Muscle layer of duodenum (tissue), 2 donors: ENCODE measurements around the gene FSCN2.

ENCODE experiments used
- H3K27ac ChIP-seq: one replicate; pipeline ENCODE4 v1.7.0; 2013; ENCODE audit warnings: mild to moderate bottlenecking, low read length
- H3K27me3 ChIP-seq: one replicate; pipeline ENCODE4 v1.7.0; 2013; ENCODE audit warnings: low read depth, mild to moderate bottlenecking, control low read depth, low read length
- H3K36me3 ChIP-seq, 2 donors: one replicate each; pipeline ENCODE4 v1.7.0; 2013; ENCODE audit warnings: low read length in 2 of 2, control low read depth in 1 of 2, mild to moderate bottlenecking in 1 of 2; ENCODE audit not compliant: insufficient read depth in 2 of 2, control insufficient read depth in 1 of 2
- H3K4me1 ChIP-seq, 2 donors: one replicate each; pipeline ENCODE4 v1.7.0; 2013; ENCODE audit warnings: low read length in 2 of 2, mild to moderate bottlenecking in 2 of 2, control low read depth in 1 of 2, moderate library complexity in 1 of 2; ENCODE audit not compliant: insufficient read depth in 2 of 2, control insufficient read depth in 1 of 2
- H3K4me3 ChIP-seq, 2 donors: one replicate each; pipeline ENCODE4 v1.7.0; 2013; ENCODE audit warnings: low read length in 2 of 2, low read depth in 1 of 2, mild to moderate bottlenecking in 1 of 2
- H3K9me3 ChIP-seq, 2 donors: one replicate each; pipeline ENCODE4 v1.7.0; 2013; ENCODE audit warnings: low read length in 2 of 2, control low read depth in 1 of 2, mild to moderate bottlenecking in 1 of 2; ENCODE audit not compliant: control insufficient read depth in 1 of 2
- donor health status: healthy.

FSCN2 gene

DNA sequence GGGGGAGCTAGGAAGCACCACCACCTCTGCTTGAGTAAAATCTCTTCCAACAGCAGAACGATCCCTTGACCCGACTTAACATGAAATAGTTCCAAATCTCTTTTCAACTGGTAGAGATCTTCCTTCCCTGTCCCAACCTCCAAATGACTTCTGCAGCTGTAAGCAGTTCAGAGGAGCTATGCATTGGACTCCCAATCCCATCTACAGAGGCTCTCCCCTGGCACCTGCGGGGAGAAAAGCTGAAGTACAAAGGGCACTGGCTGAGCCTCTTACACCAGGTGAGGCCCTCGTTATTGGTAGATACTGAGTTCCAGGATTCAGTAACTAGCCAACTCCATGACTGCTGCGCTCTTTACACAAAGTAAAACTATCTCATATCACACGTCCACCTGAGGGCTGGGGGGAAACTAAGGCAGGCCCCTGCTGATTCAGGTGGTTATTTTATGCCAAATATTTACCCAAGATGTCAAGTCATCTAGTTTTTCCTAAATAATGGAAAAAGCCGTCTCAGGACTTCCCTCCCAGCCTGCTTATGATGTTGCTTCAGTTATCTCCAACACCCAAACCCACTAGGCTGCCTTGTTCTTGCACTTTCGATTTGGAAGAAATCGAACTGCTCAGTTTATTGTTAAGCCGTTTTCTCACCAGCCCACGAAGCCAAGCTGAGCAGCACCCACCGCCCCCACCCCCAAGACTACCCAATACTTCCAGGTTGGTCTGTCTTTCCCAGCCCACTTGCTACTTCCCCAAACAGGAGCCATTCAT is 18.8 kb upstream of the FSCN2 start:
- H3K36me3 ChIP-seq: peaks cover 31 to 37% of the 10 kb centered on the region in 2 donors
- peak overlapping the region; percentile 70 for H3K27ac ChIP-seq
- H3K4me1 ChIP-seq: peaks cover 0 to 12% of the 10 kb centered on the region in 2 donors
- no peaks in the 10 kb centered on the region for H3K27me3 ChIP-seq
- H3K4me3 ChIP-seq: peak overlapping the region; percentile 94 to 100
- H3K9me3 ChIP-seq: no peaks in the 10 kb centered on the region

DNA sequence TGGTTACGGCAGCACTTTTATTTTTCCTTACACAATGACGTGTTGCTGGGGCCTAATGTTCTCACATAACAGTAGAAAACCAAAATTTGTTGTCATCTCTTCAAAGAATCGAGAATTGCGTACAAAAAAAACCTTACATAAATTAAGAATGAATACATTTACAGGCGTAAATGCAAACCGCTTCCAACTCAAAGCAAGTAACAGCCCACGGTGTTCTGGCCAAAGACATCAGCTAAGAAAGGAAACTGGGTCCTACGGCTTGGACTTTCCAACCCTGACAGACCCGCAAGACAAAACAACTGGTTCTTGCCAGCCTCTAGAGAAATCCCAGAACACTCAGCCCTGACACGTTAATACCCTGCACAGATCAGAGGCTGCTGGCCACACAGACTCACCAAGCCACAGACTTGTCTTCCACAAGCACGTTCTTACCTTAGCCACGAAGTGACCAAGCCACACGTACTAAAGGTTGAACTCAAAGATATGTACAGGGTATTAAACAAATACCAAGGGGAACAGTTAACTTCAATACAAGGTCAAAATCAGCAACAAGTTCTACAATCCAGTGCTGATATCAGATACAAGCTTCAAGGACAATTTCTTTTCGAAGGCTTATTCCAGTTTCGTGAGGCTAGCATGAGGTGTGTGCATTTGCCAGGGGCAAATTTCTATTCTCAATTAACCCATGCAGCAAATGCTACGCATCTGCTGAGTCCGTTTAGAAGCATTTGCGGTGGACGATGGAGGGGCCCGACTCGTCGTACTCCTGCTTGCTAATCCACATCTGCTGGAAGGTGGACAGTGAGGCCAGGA is 18.0 kb upstream of the FSCN2 start:
- H3K4me1 ChIP-seq: peaks cover 0 to 12% of the 10 kb centered on the region in 2 donors
- H3K4me3 ChIP-seq: peak overlapping the region; percentile 94 to 100
- H3K27me3 ChIP-seq: no peaks in the 10 kb centered on the region
- peaks cover 31 to 37% of the 10 kb centered on the region in 2 donors for H3K36me3 ChIP-seq
- H3K27ac ChIP-seq: peak overlapping the region; percentile 70
- no peaks in the 10 kb centered on the region for H3K9me3 ChIP-seq

DNA sequence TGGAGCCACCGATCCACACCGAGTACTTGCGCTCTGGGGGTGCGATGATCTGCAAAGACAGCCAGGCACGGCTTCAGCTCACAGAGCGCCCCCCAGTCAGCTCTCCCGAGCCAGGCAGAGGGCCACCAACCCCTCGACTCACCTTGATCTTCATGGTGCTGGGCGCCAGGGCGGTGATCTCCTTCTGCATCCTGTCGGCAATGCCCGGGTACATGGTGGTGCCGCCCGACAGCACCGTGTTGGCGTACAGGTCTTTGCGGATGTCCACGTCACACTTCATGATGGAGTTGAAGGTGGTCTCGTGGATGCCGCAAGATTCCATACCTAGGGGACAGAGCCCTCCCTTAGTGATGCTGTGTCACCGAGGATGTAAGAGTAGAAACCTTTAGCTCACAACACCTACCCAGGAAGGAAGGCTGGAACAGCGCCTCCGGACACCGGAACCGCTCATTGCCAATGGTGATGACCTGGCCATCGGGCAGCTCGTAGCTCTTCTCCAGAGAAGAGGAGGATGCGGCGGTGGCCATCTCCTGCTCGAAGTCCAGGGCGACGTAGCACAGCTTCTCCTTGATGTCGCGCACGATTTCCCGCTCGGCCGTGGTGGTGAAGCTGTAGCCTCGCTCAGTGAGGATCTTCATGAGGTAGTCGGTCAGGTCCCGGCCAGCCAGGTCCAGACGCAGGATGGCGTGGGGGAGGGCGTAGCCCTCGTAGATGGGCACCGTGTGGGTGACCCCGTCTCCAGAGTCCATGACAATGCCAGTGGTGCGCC is 17.2 kb upstream of the FSCN2 start:
- Histone ChIP-seq H3K4me1 (peaks cover 1 to 20% of the 10 kb centered on the region in 2 donors), H3K9me3 (no peaks in the 10 kb centered on the region), H3K4me3 (peak overlapping the region; percentile 94 to 100), H3K27me3 (no peaks in the 10 kb centered on the region), H3K36me3 (peaks cover 31 to 37% of the 10 kb centered on the region in 2 donors), H3K27ac (peak overlapping the region; percentile 70)

DNA sequence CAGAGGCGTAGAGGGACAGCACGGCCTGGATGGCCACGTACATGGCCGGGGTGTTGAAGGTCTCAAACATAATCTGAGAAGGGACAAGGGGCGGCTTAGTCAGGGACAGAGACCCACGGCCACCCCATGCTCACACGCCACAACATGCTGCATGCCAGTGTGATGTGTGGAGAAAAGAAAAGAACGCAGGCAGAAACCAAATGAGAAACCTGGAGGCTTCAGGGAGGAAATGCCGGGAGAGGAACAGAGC is 16.7 kb upstream of the FSCN2 start:
- H3K9me3 ChIP-seq: no peaks in the 10 kb centered on the region
- H3K4me3 ChIP-seq: peak overlapping the region; percentile 94 to 100
- peak overlapping the region; percentile 70 for H3K27ac ChIP-seq
- H3K27me3 ChIP-seq: no peaks in the 10 kb centered on the region
- H3K4me1 ChIP-seq: peaks cover 4 to 25% of the 10 kb centered on the region in 2 donors
- H3K36me3 ChIP-seq: peaks cover 31 to 37% of the 10 kb centered on the region in 2 donors

DNA sequence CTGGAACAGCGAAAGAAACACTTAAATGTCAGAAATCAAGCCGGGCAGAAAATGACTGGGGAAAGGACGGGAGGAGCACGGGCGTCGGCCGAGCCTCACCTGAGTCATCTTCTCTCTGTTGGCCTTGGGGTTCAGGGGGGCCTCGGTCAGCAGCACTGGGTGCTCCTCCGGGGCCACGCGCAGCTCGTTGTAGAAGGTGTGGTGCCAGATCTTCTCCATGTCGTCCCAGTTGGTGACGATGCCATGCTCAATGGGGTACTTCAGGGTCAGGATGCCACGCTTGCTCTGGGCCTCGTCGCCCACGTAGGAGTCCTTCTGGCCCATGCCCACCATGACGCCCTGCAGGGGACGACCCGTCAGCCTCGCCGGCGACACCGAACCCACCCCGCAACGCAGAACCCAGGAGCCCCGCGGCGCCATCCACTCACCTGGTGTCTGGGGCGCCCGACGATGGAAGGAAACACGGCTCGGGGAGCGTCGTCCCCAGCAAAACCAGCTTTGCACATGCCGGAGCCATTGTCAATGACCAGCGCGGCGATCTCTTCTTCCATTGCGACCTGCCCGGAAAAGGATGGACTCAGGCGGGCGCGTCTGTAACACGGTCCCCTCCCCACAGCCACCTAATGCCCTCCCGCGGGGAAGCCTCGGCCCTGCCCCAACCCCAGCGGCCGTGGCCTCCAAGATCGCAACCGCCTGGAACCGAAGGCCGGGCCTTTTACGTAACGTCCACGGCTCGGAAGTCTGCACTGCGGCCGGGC is 16.2 kb upstream of the FSCN2 start:
- no peaks in the 10 kb centered on the region for H3K9me3 ChIP-seq
- peaks cover 4 to 30% of the 10 kb centered on the region in 2 donors for H3K4me1 ChIP-seq
- H3K36me3 ChIP-seq: peaks cover 31 to 37% of the 10 kb centered on the region in 2 donors

DNA sequence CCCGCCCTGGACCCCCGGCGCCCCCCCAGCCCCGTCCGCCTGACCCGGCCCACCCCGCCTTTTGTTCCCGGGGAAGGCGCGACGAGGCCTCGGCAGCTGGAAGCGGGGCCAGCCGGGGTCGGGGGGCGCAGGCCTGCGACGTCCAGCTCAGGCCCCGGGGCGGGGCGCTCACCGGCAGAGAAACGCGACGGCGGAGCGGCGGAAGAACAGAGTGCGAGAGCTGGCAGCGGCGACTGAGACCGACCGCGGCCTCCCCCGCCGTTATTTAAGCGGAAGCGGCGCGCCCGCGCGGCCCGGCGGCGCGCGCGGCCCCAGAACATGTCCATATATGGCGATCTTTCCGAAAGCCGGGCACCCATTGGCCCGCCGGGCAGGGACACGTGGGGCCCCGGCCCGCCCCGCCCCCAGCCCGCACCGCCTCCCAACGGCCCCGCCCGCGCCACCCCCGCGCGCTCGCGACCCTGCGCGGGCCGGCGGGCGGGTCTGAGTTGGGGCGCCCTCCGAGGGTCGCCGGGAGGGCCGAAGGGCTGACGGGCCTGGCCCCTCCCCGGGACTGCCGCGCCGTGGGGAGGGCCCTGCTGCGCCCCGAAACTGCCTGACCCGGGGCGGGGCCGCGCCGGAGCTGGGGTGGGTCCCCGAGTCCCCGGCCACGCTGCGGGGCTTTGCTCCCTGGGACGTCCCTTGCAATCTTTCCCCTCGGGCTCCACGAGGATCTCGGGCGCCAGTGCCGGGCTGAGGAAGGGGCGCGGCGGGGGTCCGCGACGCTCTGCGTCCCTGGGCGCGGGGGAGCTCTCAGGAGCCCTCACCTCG is 15.4 kb upstream of the FSCN2 start, which contains the start of gene ACTG1:
ACTG1 (minus strand) TSS at position 238 of the 810 bp plus-strand sequence. CDS start 445 bp downstream, outside the sequence.
- Histone ChIP-seq H3K36me3 (peaks cover 31 to 37% of the 10 kb centered on the region in 2 donors), H3K9me3 (no peaks in the 10 kb centered on the region), H3K4me1 (peaks cover 5 to 38% of the 10 kb centered on the region in 2 donors), H3K27ac (peak within 1 kb of the TSS; percentile 97), H3K4me3 (peak within 1 kb of the TSS; percentile 94 to 100), H3K27me3 (no peaks in the 10 kb centered on the region)

More for the DNA sequence above, 16.2 kb upstream of the FSCN2 start:
- peak overlapping the region; percentile 94 to 100 for H3K4me3 ChIP-seq
- peak overlapping the region; percentile 70 for H3K27ac ChIP-seq
- no peaks in the 10 kb centered on the region for H3K27me3 ChIP-seq

DNA sequence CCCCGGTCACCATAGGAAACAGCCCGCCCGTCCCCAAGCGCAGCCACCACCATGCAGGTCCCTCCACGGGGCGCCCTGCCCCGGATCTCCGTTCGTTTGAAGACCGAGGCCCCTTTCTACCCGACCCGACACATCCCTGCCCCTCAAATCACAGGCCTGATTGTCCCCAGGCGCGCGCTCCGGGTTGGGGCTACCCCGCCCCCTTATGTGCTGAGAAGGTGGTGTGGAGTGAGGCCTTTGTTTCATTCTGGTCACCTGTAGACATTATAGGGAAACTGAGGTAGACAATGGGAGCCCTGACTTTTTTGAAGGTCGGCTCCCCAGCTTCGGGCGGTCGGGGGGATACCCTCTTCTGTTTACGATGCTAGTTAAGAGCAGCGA is 14.8 kb upstream of the FSCN2 start:
- Histone ChIP-seq H3K36me3 (peaks cover 31 to 37% of the 10 kb centered on the region in 2 donors), H3K4me3 (peak overlapping the region; percentile 60 to 89), H3K9me3 (no peaks in the 10 kb centered on the region), H3K27ac (peak overlapping the region; percentile 97), H3K27me3 (no peaks in the 10 kb centered on the region), H3K4me1 (peaks cover 9 to 43% of the 10 kb centered on the region in 2 donors)

DNA sequence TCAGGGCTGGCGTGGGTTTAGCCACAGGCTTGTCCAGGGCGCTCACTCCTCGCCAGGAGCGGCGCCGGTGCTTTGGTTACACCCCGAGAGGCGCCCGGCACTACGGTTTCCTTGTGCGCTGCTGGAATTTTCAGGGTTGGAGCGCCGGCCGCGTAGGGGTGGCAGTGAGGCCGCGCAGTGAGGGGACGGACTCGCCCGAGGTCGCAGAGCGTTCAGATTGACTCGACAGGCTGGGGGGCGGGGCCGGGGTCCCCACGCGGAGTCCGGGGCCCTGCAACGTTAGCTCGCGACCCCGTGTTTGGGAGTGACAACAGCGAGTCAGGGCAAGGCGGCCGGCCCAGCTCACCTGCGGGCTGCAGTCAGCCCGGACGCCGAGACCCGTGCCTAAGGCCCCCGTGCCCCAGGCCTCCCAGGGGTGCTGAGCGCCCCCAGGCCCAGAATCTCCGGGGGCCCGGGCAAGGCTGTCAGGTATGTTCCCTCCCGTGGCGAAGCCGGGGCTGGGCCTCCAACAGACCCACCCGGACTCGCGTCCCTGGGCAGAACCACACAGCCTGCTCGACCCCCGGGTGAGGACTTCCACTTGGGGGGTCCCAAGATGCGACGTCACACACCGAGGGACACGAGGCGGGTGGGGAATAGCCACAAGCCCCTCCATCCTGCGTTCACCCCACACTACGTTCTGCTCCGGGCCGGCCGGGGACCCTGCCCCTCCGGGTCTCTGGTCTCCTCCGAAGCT is 14.3 kb upstream of the FSCN2 start:
- Histone ChIP-seq H3K27ac (peak overlapping the region; percentile 97), H3K4me1 (peaks cover 9 to 43% of the 10 kb centered on the region in 2 donors), H3K9me3 (no peaks in the 10 kb centered on the region), H3K36me3 (peaks cover 28 to 33% of the 10 kb centered on the region in 2 donors), H3K27me3 (no peaks in the 10 kb centered on the region), H3K4me3 (peak overlapping the region; percentile 60 to 89)

DNA sequence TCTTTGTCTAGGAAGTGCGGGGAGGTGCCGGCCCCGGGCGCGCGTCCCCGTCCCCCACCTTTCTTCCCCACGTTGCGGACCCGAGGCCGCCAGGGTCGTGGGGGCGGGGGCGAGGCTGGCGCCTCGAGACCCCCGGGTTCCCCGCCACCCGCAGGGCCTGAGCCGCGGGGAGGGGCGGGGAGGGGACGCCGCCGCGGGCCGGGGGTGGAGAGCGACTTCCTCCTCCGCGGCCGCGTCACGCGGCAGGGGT is 13.8 kb upstream of the FSCN2 start:
- peak overlapping the region; percentile 60 to 89 for H3K4me3 ChIP-seq
- H3K27me3 ChIP-seq: no peaks in the 10 kb centered on the region
- H3K4me1 ChIP-seq: peaks cover 9 to 43% of the 10 kb centered on the region in 2 donors
- no peaks in the 10 kb centered on the region for H3K9me3 ChIP-seq
- peaks cover 23 to 28% of the 10 kb centered on the region in 2 donors for H3K36me3 ChIP-seq
- peak overlapping the region; percentile 97 for H3K27ac ChIP-seq
